Astrocyte of the cerebellum (primary cell): ENCODE results near the gene CACHD1.

ENCODE experiments used
- DNase-seq: peaks from one replicate; pipeline ENCODE4 v3.0.0-alpha.2; 2011; ENCODE audit warnings: low read depth
- H3K4me3 ChIP-seq: 2 replicates; pipeline ENCODE4 v1.5.1; 2011; ENCODE audit warnings: mild to moderate bottlenecking, low read depth, low read length, moderate library complexity
- in situ Hi-C: cut with HindIII; loops from 2 replicates; pipeline ENCODE4 v1.10.0; 2017; ENCODE audit warnings: low sequenced_read_pairs
- TF ChIP-seq, protein P1 (sequence below): IDR thresholded peaks from 2 replicates; pipeline ENCODE4 v1.5.1; 2012; ENCODE audit warnings: low read length, low read depth, moderate library complexity, mild to moderate bottlenecking; ENCODE audit errors: missing control alignments

Gene CACHD1

DNA sequence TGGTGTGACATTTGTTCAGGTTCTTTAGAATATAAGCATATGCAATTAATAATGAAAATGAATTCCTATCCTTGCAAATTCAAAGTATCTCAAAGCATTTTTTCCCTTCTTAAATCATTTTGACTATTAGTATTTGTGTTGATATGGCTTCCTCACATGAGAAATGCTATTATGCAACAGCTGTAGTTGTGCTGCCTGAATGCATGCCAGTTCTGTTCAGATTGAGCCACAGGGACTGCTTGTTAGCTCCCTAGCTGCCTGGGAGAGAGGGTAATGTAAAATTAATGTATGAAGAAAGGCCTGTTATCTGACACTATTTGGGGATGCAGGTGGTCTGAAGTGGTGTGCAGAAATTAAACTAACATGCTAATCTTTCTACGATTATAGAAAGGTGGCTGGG is 45.5 kb downstream of the CACHD1 start:
- in situ Hi-C loops, result no loop called here
- H3K4me3 ChIP-seq, result no peak overlapping the region
- no peak for DNase-seq
- TF ChIP-seq, protein P1, sequence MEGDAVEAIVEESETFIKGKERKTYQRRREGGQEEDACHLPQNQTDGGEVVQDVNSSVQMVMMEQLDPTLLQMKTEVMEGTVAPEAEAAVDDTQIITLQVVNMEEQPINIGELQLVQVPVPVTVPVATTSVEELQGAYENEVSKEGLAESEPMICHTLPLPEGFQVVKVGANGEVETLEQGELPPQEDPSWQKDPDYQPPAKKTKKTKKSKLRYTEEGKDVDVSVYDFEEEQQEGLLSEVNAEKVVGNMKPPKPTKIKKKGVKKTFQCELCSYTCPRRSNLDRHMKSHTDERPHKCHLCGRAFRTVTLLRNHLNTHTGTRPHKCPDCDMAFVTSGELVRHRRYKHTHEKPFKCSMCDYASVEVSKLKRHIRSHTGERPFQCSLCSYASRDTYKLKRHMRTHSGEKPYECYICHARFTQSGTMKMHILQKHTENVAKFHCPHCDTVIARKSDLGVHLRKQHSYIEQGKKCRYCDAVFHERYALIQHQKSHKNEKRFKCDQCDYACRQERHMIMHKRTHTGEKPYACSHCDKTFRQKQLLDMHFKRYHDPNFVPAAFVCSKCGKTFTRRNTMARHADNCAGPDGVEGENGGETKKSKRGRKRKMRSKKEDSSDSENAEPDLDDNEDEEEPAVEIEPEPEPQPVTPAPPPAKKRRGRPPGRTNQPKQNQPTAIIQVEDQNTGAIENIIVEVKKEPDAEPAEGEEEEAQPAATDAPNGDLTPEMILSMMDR, result no peak

- TF ChIP-seq, protein P1, result no peak
- no peak for DNase-seq
- in situ Hi-C loops, result no loop called here
- no peak overlapping the region for H3K4me3 ChIP-seq
Observed at GRCh38 chr1:64516301-64516700, 46.4 kb downstream of the CACHD1 start.

DNA sequence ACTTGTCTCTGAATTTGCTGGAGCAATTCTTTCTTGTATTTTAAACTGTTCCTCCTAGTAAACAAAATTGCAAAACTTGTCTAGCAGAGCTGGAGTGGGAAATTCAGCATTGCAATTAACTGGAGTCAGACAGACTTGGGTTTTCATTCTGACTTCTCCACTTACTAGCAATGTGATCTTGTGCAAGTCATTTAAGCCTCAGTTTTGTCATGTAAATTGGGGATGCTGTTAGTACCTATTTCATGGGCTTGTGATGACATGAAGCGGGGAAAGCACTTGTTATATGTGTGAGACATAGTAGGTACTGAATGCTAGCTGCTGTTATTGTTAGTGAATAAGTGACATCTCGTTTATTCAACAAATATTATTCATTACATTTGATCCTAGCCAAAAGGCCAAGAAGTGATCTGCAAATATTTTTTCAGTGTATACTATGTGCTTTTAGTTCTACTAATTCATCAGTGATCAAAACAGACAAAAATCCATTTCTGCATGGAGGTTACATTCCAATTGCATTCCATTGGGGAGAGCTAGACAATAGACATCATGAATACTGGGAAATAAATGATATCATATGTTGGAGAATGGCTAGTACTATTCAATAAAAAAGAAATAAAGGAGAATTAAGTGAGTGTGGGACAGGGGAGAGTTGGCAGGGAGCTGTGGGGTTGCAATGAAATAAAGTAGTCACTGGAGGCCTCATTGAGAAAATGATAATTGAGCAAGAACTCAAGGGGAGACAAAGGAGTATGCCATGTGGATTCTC is 47.1 kb downstream of the CACHD1 start:
- no peak overlapping the region for H3K4me3 ChIP-seq
- TF ChIP-seq, protein P1, result no peak
- in situ Hi-C loops, result no loop called here
- peak; percentile 31 for DNase-seq

GRCh38 chr1:64517640-64518039 is 47.7 kb downstream of the CACHD1 start:
- in situ Hi-C loops, result no loop called here
- DNase-seq, result no peak
- no peak overlapping the region for H3K4me3 ChIP-seq
- TF ChIP-seq, protein P1, result no peak

- in situ Hi-C loops, result no loop called here
- TF ChIP-seq, protein P1, result no peak
- DNase-seq, result no peak
- no peak overlapping the region for H3K4me3 ChIP-seq
Observed at GRCh38 chr1:64518692-64519481, 49.0 kb downstream of the CACHD1 start.

DNA sequence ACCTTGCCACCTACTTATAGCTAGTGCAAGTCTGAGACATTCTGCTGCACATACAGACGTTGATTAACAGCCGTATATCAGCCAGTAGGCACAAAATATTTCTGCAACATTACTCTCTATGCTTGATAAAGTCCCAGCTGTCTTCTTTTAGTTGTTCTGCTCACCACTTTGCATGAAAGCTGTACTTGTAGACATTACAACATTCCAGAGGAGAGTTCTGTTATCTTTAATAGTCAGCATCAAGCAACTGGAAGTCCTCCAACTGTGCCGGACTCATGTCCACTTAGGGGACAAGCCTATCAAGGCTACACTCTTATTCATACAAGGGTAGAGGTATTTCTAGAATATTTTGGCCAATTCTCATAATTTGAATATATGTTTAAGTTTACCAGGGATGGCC is 50.0 kb downstream of the CACHD1 start:
- H3K4me3 ChIP-seq, result no peak overlapping the region
- in situ Hi-C loops, result no loop called here
- no peak for DNase-seq
- TF ChIP-seq, protein P1, result no peak
